HFF-Myc (cell line): Measurements from ENCODE around the gene ITGAE.

ENCODE experiments used
- DNase-seq: peaks from one replicate; pipeline ENCODE4 v3.0.0-alpha.2; 2011; ENCODE audit warnings: low read depth; ENCODE audit errors: extremely low read depth
- H3K4me3 ChIP-seq: replicated peaks from 2 replicates; pipeline ENCODE4 v1.5.1; 2011; ENCODE audit warnings: low read depth, mild to moderate bottlenecking, control low read depth, low read length
- TF ChIP-seq, protein P1 (sequence below): IDR thresholded peaks from 2 replicates; pipeline ENCODE4 v1.5.1; 2012; ENCODE audit warnings: mild to moderate bottlenecking, low read depth, low read length, control low read depth; ENCODE audit errors: missing control alignments

The ITGAE gene

GRCh38 chr17:3815925-3816324, 14.9 kb upstream of the ITGAE start:
- DNase-seq = no peak
- no peak overlapping the region for H3K4me3 ChIP-seq
- TF ChIP-seq, protein P1, sequence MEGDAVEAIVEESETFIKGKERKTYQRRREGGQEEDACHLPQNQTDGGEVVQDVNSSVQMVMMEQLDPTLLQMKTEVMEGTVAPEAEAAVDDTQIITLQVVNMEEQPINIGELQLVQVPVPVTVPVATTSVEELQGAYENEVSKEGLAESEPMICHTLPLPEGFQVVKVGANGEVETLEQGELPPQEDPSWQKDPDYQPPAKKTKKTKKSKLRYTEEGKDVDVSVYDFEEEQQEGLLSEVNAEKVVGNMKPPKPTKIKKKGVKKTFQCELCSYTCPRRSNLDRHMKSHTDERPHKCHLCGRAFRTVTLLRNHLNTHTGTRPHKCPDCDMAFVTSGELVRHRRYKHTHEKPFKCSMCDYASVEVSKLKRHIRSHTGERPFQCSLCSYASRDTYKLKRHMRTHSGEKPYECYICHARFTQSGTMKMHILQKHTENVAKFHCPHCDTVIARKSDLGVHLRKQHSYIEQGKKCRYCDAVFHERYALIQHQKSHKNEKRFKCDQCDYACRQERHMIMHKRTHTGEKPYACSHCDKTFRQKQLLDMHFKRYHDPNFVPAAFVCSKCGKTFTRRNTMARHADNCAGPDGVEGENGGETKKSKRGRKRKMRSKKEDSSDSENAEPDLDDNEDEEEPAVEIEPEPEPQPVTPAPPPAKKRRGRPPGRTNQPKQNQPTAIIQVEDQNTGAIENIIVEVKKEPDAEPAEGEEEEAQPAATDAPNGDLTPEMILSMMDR = no peak

DNA sequence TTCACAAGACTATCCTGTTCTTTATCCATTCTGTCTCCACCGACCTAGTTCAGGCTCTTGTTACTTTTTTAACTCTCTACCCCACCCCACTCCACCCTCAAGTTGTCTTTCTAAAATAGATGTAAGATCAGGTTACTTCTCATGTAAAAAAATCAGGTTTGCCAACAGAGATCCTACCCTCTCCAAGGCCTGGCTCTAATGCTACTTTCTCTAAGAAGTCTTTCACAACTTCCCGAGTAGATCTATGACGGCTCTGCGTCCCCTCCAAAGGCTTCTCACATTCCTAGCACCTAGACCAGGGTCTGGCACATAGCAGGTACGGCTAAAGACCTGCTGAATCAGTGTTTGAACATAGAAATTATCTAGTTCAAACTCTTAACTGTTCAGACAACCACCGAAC, 14.1 kb upstream of the ITGAE start:
- DNase-seq = no peak
- TF ChIP-seq, protein P1 = no peak
- no peak overlapping the region for H3K4me3 ChIP-seq

DNA sequence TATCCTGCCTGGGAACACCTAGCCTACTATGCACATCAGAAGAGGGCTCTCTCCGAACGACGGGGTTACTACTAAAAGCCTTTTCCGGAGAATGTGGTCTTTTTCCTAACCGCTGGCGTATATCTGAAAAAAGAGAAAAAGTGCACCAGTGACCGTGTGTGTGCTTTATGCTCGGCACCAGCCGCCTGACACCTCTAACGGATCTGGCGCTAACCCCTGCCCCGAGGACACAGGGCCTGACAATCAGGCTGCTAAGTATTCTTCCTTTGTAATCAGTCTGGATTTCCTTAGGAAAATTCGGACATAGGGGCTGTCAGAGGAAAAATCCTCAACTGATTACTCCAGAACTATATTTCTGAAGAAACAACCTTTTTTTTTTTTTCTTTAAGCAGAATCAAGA, 13.4 kb upstream of the ITGAE start:
- no peak for DNase-seq
- TF ChIP-seq, protein P1 = no peak
- no peak overlapping the region for H3K4me3 ChIP-seq

- no peak for DNase-seq
Measured at GRCh38 chr17:3813171-3813570, 12.2 kb upstream of the ITGAE start.

GRCh38 chr17:3812771-3813170, 11.8 kb upstream of the ITGAE start:
- no peak for DNase-seq
- TF ChIP-seq, protein P1 = no peak
- H3K4me3 ChIP-seq = no peak overlapping the region

More at GRCh38 chr17:3813171-3813570, 12.2 kb upstream of the ITGAE start:
- TF ChIP-seq, protein P1 = no peak
- no peak overlapping the region for H3K4me3 ChIP-seq

DNA sequence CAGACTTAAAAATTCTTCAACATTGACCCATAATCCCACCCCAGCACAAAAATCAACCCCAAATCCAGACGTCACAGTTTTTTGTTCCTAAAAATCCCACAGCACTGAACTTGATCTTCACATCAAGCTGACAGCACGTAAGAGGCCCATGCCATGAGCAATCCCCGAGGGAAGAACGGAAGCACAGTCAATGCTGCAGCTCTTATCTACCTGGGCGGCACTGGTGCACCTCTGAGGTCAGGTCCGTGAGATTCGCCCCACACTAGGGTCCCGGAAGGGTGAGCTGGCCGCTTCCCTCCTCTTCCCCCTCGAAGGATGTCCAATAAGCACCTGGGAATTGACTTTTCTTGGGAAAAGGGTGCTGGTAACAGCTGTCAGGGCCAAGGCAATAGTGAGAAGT, 11.3 kb upstream of the ITGAE start:
- no peak overlapping the region for H3K4me3 ChIP-seq
- TF ChIP-seq, protein P1 = no peak

GRCh38 chr17:3810019-3810418, 9.0 kb upstream of the ITGAE start:
- TF ChIP-seq, protein P1 = no peak
- no peak overlapping the region for H3K4me3 ChIP-seq
- no peak for DNase-seq

More for the DNA sequence above, 11.3 kb upstream of the ITGAE start:
- DNase-seq = no peak
